Stomach (tissue), 9 donors: ENCODE results near the gene PLEKHM2. TPM values are rescaled to one million over a fixed set of nuclear protein-coding genes. Genes with fewer than 3 reads are reported as not detected.
"Not testable (repeated sequence)": the region's sequence is repeated elsewhere in the genome, so short reads cannot be mapped to it uniquely, and the experiment has no call there.

Experiments
- DNase-seq, 2 donors: peaks; one replicate each; pipeline versions ENCODE4 v3.0.0 to v3.0.0-alpha.2; 2013 to 2019
- H3K27ac ChIP-seq, 5 donors: fragments of 200-600 bp in 4 of 5; sonication (generic) in 4 of 5; one replicate each; pipeline ENCODE4 v1.5.1; 2013 to 2019; ENCODE audit warnings: mild to moderate bottlenecking in 1 of 5, moderate library complexity in 1 of 5
- H3K27me3 ChIP-seq, 3 donors: fragments of 200-600 bp; sonication (generic); one replicate each; pipeline ENCODE4 v1.5.1; 2017 to 2019; ENCODE audit warnings: mixed run types in 1 of 3
- H3K36me3 ChIP-seq, 4 donors: fragments of 200-600 bp; sonication (generic); 1 replicate in 3 of 4; 2 replicates in 1 of 4; pipeline ENCODE4 v1.5.1; 2016 to 2019
- H3K4me1 ChIP-seq, 4 donors: fragments of 200-600 bp; sonication (generic); one replicate each; pipeline ENCODE4 v1.5.1; 2016 to 2019
- H3K4me3 ChIP-seq, 4 donors: fragments of 200-600 bp; sonication (generic) in 3 of 4; one replicate each; pipeline ENCODE4 v1.5.1; 2016 to 2019; ENCODE audit warnings: mild to moderate bottlenecking in 1 of 4
- H3K9me3 ChIP-seq, 4 donors: fragments of 200-600 bp; sonication (generic); one replicate each; pipeline ENCODE4 v1.5.1; 2016 to 2019
- CTCF ChIP-seq, 7 experiments: fragments of 450-650 bp in 4 of 7; fragments of 200-600 bp in 3 of 7; sonication (generic) in 3 of 7; IDR thresholded peaks; one replicate each; pipeline ENCODE4 v1.5.1; 2016 to 2019; ENCODE audit warnings: antibody characterized with exemption in 7 of 7, control low read depth in 2 of 7, mild to moderate bottlenecking in 1 of 7
- EP300 ChIP-seq: sonication (generic); formaldehyde crosslinking; IDR thresholded peaks from one replicate; pipeline ENCODE4 v1.6.1; 2017; ENCODE audit warnings: antibody characterized with exemption
- POLR2A ChIP-seq, 4 donors: fragments of 450-650 bp; IDR thresholded peaks; one replicate each; pipeline ENCODE4 v1.6.1; 2016; ENCODE audit warnings: antibody characterized with exemption in 4 of 4, control low read depth in 2 of 4, mild to moderate bottlenecking in 1 of 4, moderate library complexity in 1 of 4
- POLR2AphosphoS5 ChIP-seq, 3 donors: sonication (generic); formaldehyde crosslinking; IDR thresholded peaks; one replicate each; pipeline ENCODE4 v1.6.1; 2016; ENCODE audit warnings: antibody characterized with exemption in 3 of 3
- WGBS, 5 donors: extraction: QIAGEN DNeasy Blood & Tissue Kit in 3 of 5; methylation state at CpG; one replicate each; pipeline versions ENCODE4 v1.1.5 to v1.1.7; 2013 to 2018; 5-methylcytosine and 5-hydroxymethylcytosine counted together
- intact Hi-C: fragments of 100-400 bp; cut with DNase I; formaldehyde crosslinking; loops from one replicate; pipeline ENCODE4 v1.15.1; 2023; ENCODE audit warnings: low total_unique reads
- polyA plus RNA-seq, 3 donors: library from polyadenylated mRNA; stranded (reverse); fragments of 200-250 nt; gene quantifications; one replicate each; pipeline ENCODE4 v1.2.3, GENCODE V29; 2013
- total RNA-seq, 5 donors: library from RNA; depleted of rRNA; stranded (reverse); fragments of >200 nt; gene quantifications; one replicate each; pipeline versions ENCODE4 v1.1.0 to v1.2.3, GENCODE V29; 2014 to 2016
- donor health status: healthy with polysubstance abuse.
- donor health status: Bipolar disorder and iron deficiency.
- donor health status: healthy.

The PLEKHM2 gene
- total and polyA plus RNA-seq, 8 donors: 19.3 to 63.0 (median 30.9) TPM

GRCh38 chr1:15698201-15698600, 14.1 kb downstream of the PLEKHM2 start:
- 98 to 100% (median 100%) methylated on average over 2 of the region's 2 CpGs for WGBS, 5 donors
- H3K9me3 ChIP-seq: no peaks in the 10 kb centered on the region
- H3K36me3 ChIP-seq: peaks cover 0 to 20% (median 8%) of the 10 kb centered on the region in 4 donors
- peak overlapping the region in 1 of 5 donors; percentile 71 for H3K27ac ChIP-seq
- TF ChIP-seq POLR2A (IDR thresholded peaks at IDR 0.05) (no peak), EP300 (no peak), POLR2AphosphoS5 (IDR thresholded peaks at IDR 0.05) (no peak), CTCF (IDR thresholded peaks at IDR 0.05) (no peak)
- H3K27me3 ChIP-seq: no peaks in the 10 kb centered on the region
- intact Hi-C loops: no loop called here
- no peak for DNase-seq
- no peak overlapping the region for H3K4me3 ChIP-seq
- peaks cover 19 to 57% (median 37%) of the 10 kb centered on the region in 4 donors for H3K4me1 ChIP-seq

GRCh38 chr1:15699321-15699720, 15.2 kb downstream of the PLEKHM2 start:
- 83 to 95% (median 89%) methylated on average over 4 of the region's 4 CpGs for whole genome bisulfite sequencing, 5 donors

GRCh38 chr1:15700508-15700907, 16.4 kb downstream of the PLEKHM2 start:
- Histone ChIP-seq H3K36me3 (peaks cover 0 to 22% (median 9%) of the 10 kb centered on the region in 4 donors), H3K4me3 (no peak overlapping the region), H3K27me3 (no peaks in the 10 kb centered on the region), H3K9me3 (no peaks in the 10 kb centered on the region), H3K4me1 (peaks cover 30 to 69% (median 52%) of the 10 kb centered on the region in 4 donors), H3K27ac (peak overlapping the region in 1 of 5 donors; percentile 42)
- TF ChIP-seq POLR2AphosphoS5 (IDR thresholded peaks at IDR 0.05) (no peak), CTCF (IDR thresholded peaks at IDR 0.05) (no peak), EP300 (no peak), POLR2A (IDR thresholded peaks at IDR 0.05) (no peak)
- DNase-seq: no peak
- WGBS, 5 donors: 54 to 80% (median 75%) methylated on average over 6 of the region's 6 CpGs
- intact Hi-C loops: no loop called here

More at GRCh38 chr1:15699321-15699720, 15.2 kb downstream of the PLEKHM2 start:
- intact Hi-C loops, H3K27me3 ChIP-seq, DNase-seq, H3K27ac ChIP-seq, H3K4me3 ChIP-seq, H3K9me3 ChIP-seq: not testable (repeated sequence)
- peaks cover 0 to 20% (median 8%) of the 10 kb centered on the region in 4 donors for H3K36me3 ChIP-seq
- H3K4me1 ChIP-seq: peaks cover 30 to 61% (median 46%) of the 10 kb centered on the region in 4 donors

- peaks cover 30 to 74% (median 54%) of the 10 kb centered on the region in 4 donors for H3K4me1 ChIP-seq
Measured at GRCh38 chr1:15701784-15702183, 17.7 kb downstream of the PLEKHM2 start.

More at GRCh38 chr1:15701784-15702183, 17.7 kb downstream of the PLEKHM2 start:
- Histone ChIP-seq H3K4me3 (no peak overlapping the region), H3K36me3 (peaks cover 0 to 18% (median 7%) of the 10 kb centered on the region in 4 donors), H3K27ac (peak overlapping the region in 2 of 5 donors; percentile 90 to 91), H3K9me3 (no peaks in the 10 kb centered on the region), H3K27me3 (no peaks in the 10 kb centered on the region)
- DNase-seq: no peak
- intact Hi-C loops: no loop called here
- TF ChIP-seq CTCF (IDR thresholded peaks at IDR 0.05): no peak
- 87 to 93% (median 90%) methylated on average over 8 of the region's 8 CpGs for whole genome bisulfite sequencing, 5 donors
